Ascending aorta (tissue), 2 donors: ENCODE results near the gene WWC2. TPM values are rescaled to one million over a fixed set of nuclear protein-coding genes. Genes with fewer than 3 reads are reported as not detected.
"Not testable (repeated sequence)": the region's sequence is repeated elsewhere in the genome, so short reads cannot be mapped to it uniquely, and the experiment has no call there.

Experiments used
- DNase-seq, 2 donors: peaks; one replicate each; pipeline ENCODE4 v3.0.0-alpha.2; 2019; ENCODE audit warnings: low spot score in 2 of 2
- H3K27ac ChIP-seq, 2 donors: fragments of 200-600 bp; sonication (generic); one replicate each; pipeline ENCODE4 v1.5.1; 2016 to 2017; ENCODE audit warnings: mild to moderate bottlenecking in 1 of 2
- H3K27me3 ChIP-seq: fragments of 200-600 bp; sonication (generic); one replicate; pipeline ENCODE4 v1.5.1; 2017
- H3K36me3 ChIP-seq, 2 donors: fragments of 200-600 bp; sonication (generic); one replicate each; pipeline ENCODE4 v1.5.1; 2016
- H3K4me1 ChIP-seq, 2 donors: fragments of 200-600 bp; sonication (generic); one replicate each; pipeline ENCODE4 v1.5.1; 2016 to 2017; ENCODE audit warnings: mild to moderate bottlenecking in 1 of 2
- H3K4me3 ChIP-seq, 2 donors: fragments of 200-600 bp; sonication (generic); one replicate each; pipeline ENCODE4 v1.5.1; 2016 to 2017; ENCODE audit warnings: mild to moderate bottlenecking in 1 of 2
- H3K9me3 ChIP-seq, 2 donors: fragments of 200-600 bp; sonication (generic); one replicate each; pipeline ENCODE4 v1.5.1; 2016
- intact Hi-C: fragments of 100-400 bp; cut with DNase I; formaldehyde crosslinking; loops from one replicate; pipeline ENCODE4 v1.15.1; 2023
- total RNA-seq: library from RNA; depleted of rRNA; stranded (reverse); fragments of >200 nt; gene quantifications from one replicate; pipeline ENCODE4 v1.1.0, GENCODE V29; 2016
- TF ChIP-seq, protein P1 (sequence below), 3 experiments: fragments of 200-600 bp in 2 of 3; fragments of 450-650 bp in 1 of 3; sonication (generic) in 2 of 3; IDR thresholded peaks; one replicate each; pipeline ENCODE4 v1.5.1; 2016 to 2019; ENCODE audit warnings: antibody characterized with exemption in 3 of 3, mild to moderate bottlenecking in 1 of 3, moderate library complexity in 1 of 3

Gene WWC2
- total RNA-seq, 1 donor from 2014 or later: 3.8 TPM

DNA sequence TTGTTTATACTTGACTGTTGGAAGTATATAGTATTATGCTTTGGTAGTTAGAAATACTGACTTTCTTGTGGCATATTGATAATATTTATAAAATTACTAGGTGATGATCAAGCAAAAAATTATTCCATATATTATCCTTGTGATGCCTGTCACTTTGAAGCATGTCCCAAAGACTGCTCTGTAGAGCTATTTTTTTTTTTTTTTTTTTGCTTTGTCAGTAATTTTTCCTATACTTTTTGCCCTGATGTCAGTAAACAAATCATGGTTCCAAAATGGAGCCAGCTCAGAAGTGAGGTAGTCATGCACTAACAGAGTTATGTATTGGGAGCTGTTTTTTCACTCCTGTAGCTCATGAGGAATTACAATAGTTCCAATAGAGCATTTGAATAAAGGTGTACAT, 11.2 kb downstream of the WWC2 start:
- H3K4me3 ChIP-seq: no peak overlapping the region
- no peaks in the 10 kb centered on the region for H3K9me3 ChIP-seq
- TF ChIP-seq, protein P1, sequence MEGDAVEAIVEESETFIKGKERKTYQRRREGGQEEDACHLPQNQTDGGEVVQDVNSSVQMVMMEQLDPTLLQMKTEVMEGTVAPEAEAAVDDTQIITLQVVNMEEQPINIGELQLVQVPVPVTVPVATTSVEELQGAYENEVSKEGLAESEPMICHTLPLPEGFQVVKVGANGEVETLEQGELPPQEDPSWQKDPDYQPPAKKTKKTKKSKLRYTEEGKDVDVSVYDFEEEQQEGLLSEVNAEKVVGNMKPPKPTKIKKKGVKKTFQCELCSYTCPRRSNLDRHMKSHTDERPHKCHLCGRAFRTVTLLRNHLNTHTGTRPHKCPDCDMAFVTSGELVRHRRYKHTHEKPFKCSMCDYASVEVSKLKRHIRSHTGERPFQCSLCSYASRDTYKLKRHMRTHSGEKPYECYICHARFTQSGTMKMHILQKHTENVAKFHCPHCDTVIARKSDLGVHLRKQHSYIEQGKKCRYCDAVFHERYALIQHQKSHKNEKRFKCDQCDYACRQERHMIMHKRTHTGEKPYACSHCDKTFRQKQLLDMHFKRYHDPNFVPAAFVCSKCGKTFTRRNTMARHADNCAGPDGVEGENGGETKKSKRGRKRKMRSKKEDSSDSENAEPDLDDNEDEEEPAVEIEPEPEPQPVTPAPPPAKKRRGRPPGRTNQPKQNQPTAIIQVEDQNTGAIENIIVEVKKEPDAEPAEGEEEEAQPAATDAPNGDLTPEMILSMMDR (IDR thresholded peaks at IDR 0.05): no peak
- H3K27me3 ChIP-seq: no peaks in the 10 kb centered on the region
- H3K36me3 ChIP-seq: no peaks in the 10 kb centered on the region
- intact Hi-C loops: no loop called here
- no peak overlapping the region for H3K27ac ChIP-seq
- DNase-seq: no peak
- H3K4me1 ChIP-seq: peaks cover 0 to 4% of the 10 kb centered on the region in 2 donors

DNA sequence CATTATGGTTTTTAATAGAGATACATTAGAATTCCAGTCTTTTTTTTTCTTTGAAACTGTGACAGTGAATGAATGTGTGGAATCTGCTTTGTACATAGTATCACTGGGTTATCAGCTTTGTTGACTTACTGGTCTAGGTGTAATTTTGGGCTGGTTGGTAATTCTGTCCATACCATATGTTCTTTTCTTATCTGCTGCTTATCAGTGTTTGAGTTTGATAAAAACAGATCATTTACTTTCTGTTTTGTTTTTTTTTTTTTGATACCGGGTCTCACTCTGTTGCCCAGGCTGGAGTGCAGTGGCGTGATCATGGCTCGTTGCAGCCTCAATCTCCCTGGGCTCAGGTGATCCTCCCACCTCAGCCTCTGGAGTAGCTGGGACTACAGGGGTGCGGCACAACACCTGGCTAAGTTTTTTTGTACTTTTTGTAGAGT, 12.4 kb downstream of the WWC2 start:
- Histone ChIP-seq H3K4me1 (peaks cover 0 to 4% of the 10 kb centered on the region in 2 donors), H3K9me3 (no peaks in the 10 kb centered on the region), H3K36me3 (no peaks in the 10 kb centered on the region), H3K27ac (no peak overlapping the region), H3K27me3 (no peaks in the 10 kb centered on the region), H3K4me3 (no peak overlapping the region)
- TF ChIP-seq, protein P1 (IDR thresholded peaks at IDR 0.05): no peak
- intact Hi-C loops: no loop called here
- DNase-seq: no peak

GRCh38 chr4:183118141-183118540, 19.1 kb downstream of the WWC2 start:
- H3K4me1 ChIP-seq: peaks cover 0 to 12% of the 10 kb centered on the region in 2 donors
- no peaks in the 10 kb centered on the region for H3K9me3 ChIP-seq
- H3K36me3 ChIP-seq: no peaks in the 10 kb centered on the region
- H3K27ac ChIP-seq: no peak overlapping the region
- TF ChIP-seq, protein P1 (IDR thresholded peaks at IDR 0.05): no peak
- no peak overlapping the region for H3K4me3 ChIP-seq
- intact Hi-C loops: loop anchor here (1.0 kb wide), 1 partner anchor 19 kb away; the partner anchor contains the start of gene WWC2
- no peaks in the 10 kb centered on the region for H3K27me3 ChIP-seq
- DNase-seq: no peak

GRCh38 chr4:183118585-183118984, 19.5 kb downstream of the WWC2 start:
- Histone ChIP-seq H3K4me1 (peaks cover 0 to 12% of the 10 kb centered on the region in 2 donors), H3K36me3 (no peaks in the 10 kb centered on the region), H3K9me3 (no peaks in the 10 kb centered on the region), H3K4me3 (no peak overlapping the region), H3K27ac (peak overlapping the region; percentile 3 to 32), H3K27me3 (no peaks in the 10 kb centered on the region)
- DNase-seq: no peak
- TF ChIP-seq, protein P1 (IDR thresholded peaks at IDR 0.05): no peak
- intact Hi-C loops: loop anchor here (1.0 kb wide), 1 partner anchor 19 kb away; the partner anchor contains the start of gene WWC2

DNA sequence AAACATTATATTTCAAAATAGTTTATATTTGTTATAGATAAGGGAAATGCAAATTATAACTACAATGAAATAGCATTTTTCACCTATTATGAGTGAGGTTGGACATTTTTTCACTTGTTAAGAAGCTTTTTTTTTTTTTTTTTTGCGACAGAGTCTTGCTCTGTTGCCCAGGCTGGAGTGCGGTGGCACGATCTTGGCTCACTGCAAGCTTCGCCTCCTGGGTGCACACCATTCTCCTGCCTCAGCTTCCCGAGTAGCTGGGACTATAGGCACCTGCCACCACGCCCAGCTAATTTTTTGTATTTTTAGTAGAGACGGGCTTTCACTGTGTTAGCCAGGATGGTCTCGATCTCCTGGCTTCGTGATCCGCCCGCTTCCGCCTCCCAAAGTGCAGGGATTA, 22.6 kb downstream of the WWC2 start:
- H3K9me3 ChIP-seq, H3K36me3 ChIP-seq, DNase-seq, H3K27ac ChIP-seq, H3K27me3 ChIP-seq, H3K4me3 ChIP-seq, intact Hi-C loops: not testable (repeated sequence)
- H3K4me1 ChIP-seq: peaks cover 0 to 37% of the 10 kb centered on the region in 2 donors

DNA sequence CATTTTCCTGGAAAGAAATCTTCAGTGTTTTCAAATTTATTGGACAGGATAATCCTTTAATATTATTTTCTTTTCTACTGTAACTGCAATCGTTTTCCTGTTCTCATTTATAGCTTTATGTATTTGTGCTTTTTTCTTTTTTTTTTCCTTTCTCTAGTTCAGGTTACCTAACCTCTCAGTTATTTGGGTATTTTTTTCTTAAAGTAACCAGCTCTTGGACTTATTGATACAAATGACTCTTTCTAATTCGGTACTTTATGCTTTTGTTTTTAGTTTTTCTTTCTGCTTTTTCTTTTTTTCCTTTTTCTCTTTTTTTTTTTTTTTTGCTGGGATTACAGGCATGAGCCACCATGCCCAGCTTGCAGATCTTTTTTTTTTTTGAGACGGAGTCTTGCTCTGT, 25.2 kb downstream of the WWC2 start:
- H3K4me3 ChIP-seq: no peak overlapping the region
- intact Hi-C loops: no loop called here
- H3K4me1 ChIP-seq: peaks cover 0 to 26% of the 10 kb centered on the region in 2 donors
- no peaks in the 10 kb centered on the region for H3K9me3 ChIP-seq
- no peak for DNase-seq
- peak overlapping the region; percentile 13 to 22 for H3K27ac ChIP-seq
- TF ChIP-seq, protein P1 (IDR thresholded peaks at IDR 0.05): no peak
- H3K36me3 ChIP-seq: no peaks in the 10 kb centered on the region
- no peaks in the 10 kb centered on the region for H3K27me3 ChIP-seq
